ENCODE results near the gene HSPB7.
"Not testable (repeated sequence)": the region's sequence is repeated elsewhere in the genome, so short reads cannot be mapped to it uniquely, and the experiment has no call there.

The HSPB7 gene

DNA sequence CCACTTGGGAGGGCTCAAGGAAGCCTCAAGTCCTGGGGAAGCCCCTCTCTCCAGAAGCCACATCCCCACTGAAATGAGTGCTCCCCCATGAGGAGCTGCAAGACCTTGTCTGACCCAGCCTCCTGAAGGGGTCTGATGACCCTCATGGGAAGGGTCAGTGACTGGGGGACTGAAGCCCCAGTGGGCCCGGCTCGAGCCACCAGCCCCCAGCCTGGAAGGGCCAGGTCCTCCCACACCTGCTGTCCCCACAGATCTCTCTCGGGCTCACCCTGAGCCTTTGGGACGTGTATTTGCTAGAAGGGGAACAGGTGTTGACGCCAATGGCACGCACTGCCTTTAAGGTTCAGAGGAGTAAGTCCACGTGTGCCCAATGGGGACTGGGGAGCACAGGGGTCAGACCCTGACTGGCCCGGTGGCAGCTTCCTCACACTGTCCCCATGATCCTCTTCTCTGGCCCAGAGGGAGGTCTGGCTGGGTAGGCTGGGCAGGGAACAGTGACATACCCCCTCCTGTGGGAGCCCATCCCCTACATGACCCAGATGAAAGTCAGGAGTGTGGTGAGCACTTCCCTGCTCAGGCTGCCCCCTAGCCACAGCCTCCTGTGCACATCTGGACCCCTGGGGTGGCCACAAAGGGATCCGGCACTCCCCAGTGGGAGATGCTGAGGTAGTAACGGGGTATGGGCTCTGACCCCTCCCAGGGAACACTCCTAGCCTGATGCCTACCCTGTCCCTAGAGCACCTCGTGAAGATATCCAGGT lies 26.2 kb downstream of the HSPB7 start:
- no peak overlapping the region for H3K27ac ChIP-seq
- no peak for DNase-seq (ENCODE audit: low spot score)
- ChIA-PET CTCF (no interaction called here), POLR2A (ENCODE audit: low non-redundant PET) (no interaction called here)
- TF ChIP-seq, protein P1, sequence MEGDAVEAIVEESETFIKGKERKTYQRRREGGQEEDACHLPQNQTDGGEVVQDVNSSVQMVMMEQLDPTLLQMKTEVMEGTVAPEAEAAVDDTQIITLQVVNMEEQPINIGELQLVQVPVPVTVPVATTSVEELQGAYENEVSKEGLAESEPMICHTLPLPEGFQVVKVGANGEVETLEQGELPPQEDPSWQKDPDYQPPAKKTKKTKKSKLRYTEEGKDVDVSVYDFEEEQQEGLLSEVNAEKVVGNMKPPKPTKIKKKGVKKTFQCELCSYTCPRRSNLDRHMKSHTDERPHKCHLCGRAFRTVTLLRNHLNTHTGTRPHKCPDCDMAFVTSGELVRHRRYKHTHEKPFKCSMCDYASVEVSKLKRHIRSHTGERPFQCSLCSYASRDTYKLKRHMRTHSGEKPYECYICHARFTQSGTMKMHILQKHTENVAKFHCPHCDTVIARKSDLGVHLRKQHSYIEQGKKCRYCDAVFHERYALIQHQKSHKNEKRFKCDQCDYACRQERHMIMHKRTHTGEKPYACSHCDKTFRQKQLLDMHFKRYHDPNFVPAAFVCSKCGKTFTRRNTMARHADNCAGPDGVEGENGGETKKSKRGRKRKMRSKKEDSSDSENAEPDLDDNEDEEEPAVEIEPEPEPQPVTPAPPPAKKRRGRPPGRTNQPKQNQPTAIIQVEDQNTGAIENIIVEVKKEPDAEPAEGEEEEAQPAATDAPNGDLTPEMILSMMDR (conservative IDR thresholded peaks at IDR 0.05; ENCODE audit: low read depth) = no peak

DNA sequence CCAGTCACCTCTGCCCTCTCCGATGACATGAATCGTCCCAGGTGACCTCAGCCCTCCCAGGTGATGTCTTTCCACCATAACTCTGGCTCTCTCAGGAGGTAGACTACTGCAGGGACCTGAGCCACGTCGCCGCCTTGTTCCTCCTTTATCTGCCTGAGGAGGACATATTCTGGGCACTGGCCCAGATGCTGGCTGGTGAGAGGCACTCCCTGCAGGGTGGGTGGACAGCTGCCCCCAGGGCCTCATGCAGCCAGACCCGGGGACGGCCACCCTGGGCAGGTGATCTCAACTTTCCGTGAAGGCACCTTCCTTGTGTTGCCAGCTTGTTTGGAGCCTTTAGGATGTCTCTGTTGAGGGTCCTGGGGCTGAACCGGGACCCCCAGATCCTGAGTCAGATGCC lies 28.1 kb downstream of the HSPB7 start:
- no peak overlapping the region for H3K27ac ChIP-seq
- POLR2A ChIA-PET (ENCODE audit: low non-redundant PET) = no interaction called here
- TF ChIP-seq, protein P1 (conservative IDR thresholded peaks at IDR 0.05; ENCODE audit: low read depth) = no peak
- CTCF ChIA-PET = no interaction called here
- no peak for DNase-seq (ENCODE audit: low spot score)

DNA sequence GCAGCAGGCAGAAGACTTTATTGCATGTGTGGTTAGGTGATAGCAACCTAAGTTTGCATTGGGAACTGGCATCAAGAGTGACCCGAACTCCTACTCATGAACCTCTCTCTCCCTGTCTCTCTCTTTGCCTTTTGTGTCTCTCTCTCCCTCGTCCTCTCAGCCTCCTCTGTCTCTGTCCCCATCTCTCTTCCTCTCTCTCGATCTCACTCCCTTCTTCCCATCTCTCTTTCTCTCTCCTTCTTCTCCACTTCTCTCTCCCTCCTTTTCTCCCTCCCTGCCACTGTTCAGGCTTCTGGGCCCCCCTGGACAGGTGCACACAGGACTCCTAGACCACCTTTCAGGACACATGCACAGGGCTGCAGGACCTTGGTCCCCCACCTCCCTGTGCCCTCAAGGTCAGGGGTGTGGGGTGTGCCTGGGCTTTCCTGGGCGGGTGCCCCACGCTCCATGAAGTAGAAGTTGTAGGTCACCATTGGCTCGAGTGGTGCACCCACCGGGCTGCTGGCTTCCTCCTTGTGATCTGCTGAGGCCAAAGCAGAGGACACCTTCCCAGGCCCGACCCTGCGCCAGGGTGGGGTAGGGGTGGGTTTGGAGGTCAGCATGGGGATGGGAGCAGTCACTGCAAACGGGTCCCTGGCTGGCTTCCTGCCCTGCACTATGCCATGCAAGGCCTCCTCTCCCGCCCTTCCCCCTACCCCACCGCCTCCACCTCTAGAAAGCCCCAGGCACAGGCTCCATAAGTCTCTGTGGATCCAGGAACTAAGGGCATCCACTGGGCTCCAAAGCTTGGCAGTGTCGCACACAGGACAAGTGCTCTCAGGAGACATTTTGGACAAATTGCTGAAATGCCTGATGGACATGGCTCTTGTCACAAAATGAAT lies 28.7 kb downstream of the HSPB7 start:
- TF ChIP-seq, protein P1 (conservative IDR thresholded peaks at IDR 0.05; ENCODE audit: low read depth) = no peak
- POLR2A ChIA-PET (ENCODE audit: low non-redundant PET) = no interaction called here
- no peak for DNase-seq (ENCODE audit: low spot score)
- H3K27ac ChIP-seq = no peak overlapping the region
- CTCF ChIA-PET = no interaction called here

DNA sequence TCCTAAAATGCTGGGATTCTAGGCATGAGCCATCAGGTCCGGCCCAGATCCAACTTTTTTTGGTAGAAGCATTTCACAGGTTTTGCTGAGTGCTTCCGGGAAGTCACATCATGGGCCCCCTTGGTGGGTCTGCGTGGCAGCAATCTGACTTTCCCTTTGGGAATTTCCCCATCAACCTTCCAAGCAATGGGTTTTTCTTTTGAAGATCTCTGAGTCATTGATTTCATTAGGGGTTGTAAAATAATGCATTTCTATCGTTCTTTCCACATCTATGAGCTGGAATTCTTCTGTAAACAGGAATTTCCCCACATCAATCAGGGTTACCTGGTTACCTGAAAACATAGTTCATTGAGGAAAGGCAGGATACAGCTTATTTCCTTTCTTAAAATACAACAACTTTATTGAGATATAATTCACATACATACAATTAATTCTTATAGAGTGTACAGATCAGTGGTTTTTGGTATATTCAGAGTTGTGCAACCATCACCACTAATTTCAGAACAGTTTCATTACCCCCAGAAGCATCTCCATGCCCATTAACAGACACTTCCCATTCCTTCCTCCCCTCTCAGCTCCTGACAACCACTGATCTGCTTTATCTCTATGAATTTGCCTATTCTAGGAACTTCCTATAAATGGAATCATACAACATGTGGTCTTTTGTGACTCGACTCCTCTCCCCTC lies 32.1 kb downstream of the HSPB7 start:
- POLR2A ChIA-PET (ENCODE audit: low non-redundant PET) = no interaction called here
- DNase-seq (ENCODE audit: low spot score) = peak; percentile 43
- CTCF ChIA-PET = interaction anchor here (1.0 kb wide), 1 partner anchor 8 kb away, joined by 5 read pairs; no protein-coding TSS in a partner anchor
- no peak overlapping the region for H3K27ac ChIP-seq
- TF ChIP-seq, protein P1 (conservative IDR thresholded peaks at IDR 0.05; ENCODE audit: low read depth) = no peak

DNA sequence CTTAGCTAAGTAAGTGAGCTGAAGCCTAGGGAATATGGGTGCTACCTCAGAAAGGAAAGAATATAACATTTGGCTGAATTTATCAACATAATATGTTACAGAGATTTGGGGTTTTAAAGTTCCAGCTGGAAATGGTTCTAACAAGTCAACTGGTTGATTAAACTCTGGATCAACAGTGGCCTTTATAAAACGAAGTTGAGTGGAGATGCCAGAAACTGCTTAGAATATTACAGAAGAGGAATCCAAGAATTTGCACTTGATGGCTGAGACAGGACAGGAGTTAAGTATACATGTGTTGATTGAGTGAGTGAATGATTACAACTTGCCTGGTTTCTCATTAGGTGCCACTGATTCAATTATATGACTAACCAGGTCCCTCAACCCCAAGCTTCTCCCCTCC lies 34.6 kb downstream of the HSPB7 start:
- H3K27ac ChIP-seq = no peak overlapping the region
- ChIA-PET POLR2A (ENCODE audit: low non-redundant PET) (no interaction called here), CTCF (interaction anchor here (0.6 kb wide), 1 partner anchor 828 kb away, joined by 3 read pairs; no protein-coding TSS in a partner anchor)
- TF ChIP-seq, protein P1 (conservative IDR thresholded peaks at IDR 0.05; ENCODE audit: low read depth) = no peak
- DNase-seq (ENCODE audit: low spot score) = no peak

DNA sequence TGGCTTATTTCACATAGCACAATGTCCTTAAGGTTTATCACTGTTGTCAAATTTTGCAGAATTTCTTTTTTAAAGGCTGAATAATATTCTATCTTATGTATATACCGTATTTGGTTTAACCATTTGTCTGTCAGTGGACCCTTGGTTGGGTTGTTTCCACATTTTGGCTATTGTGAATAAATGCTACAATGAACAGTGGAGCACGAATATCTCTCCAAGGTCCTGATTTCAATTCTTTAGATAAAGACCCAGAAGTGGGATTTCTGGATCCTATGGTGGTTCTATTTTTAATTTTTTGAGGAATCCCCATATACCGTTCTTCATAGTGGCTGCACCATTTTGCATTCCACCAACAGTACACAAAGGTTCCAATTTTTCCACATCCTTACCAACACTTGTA lies 36.2 kb downstream of the HSPB7 start:
- CTCF ChIA-PET = no interaction called here
- POLR2A ChIA-PET (ENCODE audit: low non-redundant PET) = no interaction called here
- DNase-seq (ENCODE audit: low spot score) = no peak
- TF ChIP-seq, protein P1 (conservative IDR thresholded peaks at IDR 0.05; ENCODE audit: low read depth) = no peak
- H3K27ac ChIP-seq = no peak overlapping the region

DNA sequence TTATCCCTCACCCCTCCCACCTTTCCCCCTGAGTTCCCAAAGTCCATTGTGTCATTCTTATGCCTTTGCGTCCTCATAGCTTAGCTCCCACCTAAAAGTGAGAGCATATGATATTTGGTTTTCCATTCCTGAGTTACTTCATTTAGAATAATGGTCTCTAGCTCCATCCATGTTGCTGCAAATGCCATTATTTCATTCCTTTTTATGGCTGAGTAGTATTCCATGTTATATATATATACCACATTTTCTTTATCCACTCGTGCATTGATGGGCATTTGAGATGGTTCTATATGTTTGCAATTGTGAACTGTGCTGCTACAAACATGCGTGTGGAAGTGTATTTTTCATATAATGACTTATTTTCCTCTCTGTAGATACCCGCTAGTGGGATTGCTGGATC lies 39.9 kb downstream of the HSPB7 start:
- CTCF ChIA-PET = interaction anchor here (0.6 to 1.1 kb wide), 2 partner anchors 9 to 48 kb away, joined by 3 to 4 read pairs; no protein-coding TSS in a partner anchor
- DNase-seq (ENCODE audit: low spot score); POLR2A ChIA-PET (ENCODE audit: low non-redundant PET); H3K27ac ChIP-seq: not testable (repeated sequence)

Data from RWPE1 (cell line).